ENCODE measurements around the gene RNF214.
"Not testable (repeated sequence)": the region's sequence is repeated elsewhere in the genome, so short reads cannot be mapped to it uniquely, and the experiment has no call there.

GRCh38 chr11:117272175-117272574 is 39.7 kb downstream of the RNF214 start:
- not testable (repeated sequence) for TF ChIP-seq CTCF (optimal IDR thresholded peaks at IDR 0.05 in 1 of 3, IDR thresholded peaks at IDR 0.05 in 1 of 3, conservative IDR thresholded peaks at IDR 0.05 in 1 of 3; ENCODE audit: extremely low read depth in 1 of 3, insufficient read depth in 2 of 3, low read length in 3 of 3); EZH2 (IDR thresholded peaks at IDR 0.05; ENCODE audit: low read length)

Measured in keratinocyte (primary cell).